Astrocyte of the spinal cord (primary cell): ENCODE results near the gene MRC1.

Experiments
- DNase-seq: peaks from one replicate; pipeline ENCODE4 v3.0.0; 2011; ENCODE audit warnings: low read depth, low spot score
- H3K4me3 ChIP-seq: 2 replicates; pipeline ENCODE4 v1.5.1; 2011; ENCODE audit warnings: low read depth, mild to moderate bottlenecking, low read length, moderate library complexity
- CTCF ChIP-seq: IDR thresholded peaks from 2 replicates; pipeline ENCODE4 v1.5.1; 2012; ENCODE audit warnings: low read depth, mild to moderate bottlenecking, low read length, inconsistent platforms
- in situ Hi-C: cut with HindIII; loops from 2 replicates; pipeline ENCODE4 v1.10.0; 2017; ENCODE audit warnings: low sequenced_read_pairs

MRC1 gene

GRCh38 chr10:17910125-17910789 lies 101.1 kb downstream of the MRC1 start:
- TF ChIP-seq CTCF, result peak; percentile 68
- DNase-seq, result peak; percentile 64
- in situ Hi-C loops, result no loop called here
- no peak overlapping the region for H3K4me3 ChIP-seq

DNA sequence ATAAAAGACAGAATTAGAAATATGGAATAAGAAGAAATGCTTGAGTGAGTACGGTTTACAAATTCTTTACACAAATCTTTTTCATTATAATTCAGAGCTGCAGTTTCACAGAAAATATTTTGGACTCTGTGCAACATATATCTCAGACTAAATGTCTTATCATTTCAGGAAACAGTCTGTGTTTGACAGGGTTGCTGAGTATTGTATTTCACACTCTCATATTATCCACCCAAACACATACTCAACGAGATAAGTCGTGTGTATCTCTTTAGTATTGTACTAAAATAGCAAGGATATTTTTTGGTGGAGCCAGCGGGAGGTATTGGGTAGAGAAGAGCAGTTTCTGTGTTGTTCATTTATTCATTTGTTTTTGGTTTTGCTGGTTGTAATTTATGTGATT lies 103.6 kb downstream of the MRC1 start:
- in situ Hi-C loops, result no loop called here
- no peak for TF ChIP-seq CTCF
- H3K4me3 ChIP-seq, result no peak overlapping the region
- DNase-seq, result no peak

DNA sequence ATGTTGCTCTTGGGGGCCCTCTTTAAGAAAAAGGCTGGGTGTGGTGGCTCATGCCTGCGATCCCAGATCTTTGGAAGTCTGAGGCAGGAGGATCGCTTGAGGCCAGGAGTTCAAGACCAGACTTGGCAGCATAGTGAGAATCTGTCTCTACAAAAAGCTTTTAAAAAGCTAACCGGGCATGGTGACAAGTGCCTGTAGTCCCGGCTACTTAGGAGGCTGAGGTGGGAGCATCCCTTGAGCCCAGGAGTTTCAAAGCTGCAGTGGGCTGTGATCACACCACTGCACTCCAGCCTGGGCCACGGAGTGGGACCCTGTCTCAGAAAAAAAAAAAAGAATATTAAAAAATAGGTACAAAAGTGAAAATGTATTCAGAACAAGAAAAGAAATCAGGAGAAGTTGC lies 104.5 kb downstream of the MRC1 start:
- TF ChIP-seq CTCF, result no peak
- DNase-seq, result no peak
- in situ Hi-C loops, result no loop called here
- no peak overlapping the region for H3K4me3 ChIP-seq

DNA sequence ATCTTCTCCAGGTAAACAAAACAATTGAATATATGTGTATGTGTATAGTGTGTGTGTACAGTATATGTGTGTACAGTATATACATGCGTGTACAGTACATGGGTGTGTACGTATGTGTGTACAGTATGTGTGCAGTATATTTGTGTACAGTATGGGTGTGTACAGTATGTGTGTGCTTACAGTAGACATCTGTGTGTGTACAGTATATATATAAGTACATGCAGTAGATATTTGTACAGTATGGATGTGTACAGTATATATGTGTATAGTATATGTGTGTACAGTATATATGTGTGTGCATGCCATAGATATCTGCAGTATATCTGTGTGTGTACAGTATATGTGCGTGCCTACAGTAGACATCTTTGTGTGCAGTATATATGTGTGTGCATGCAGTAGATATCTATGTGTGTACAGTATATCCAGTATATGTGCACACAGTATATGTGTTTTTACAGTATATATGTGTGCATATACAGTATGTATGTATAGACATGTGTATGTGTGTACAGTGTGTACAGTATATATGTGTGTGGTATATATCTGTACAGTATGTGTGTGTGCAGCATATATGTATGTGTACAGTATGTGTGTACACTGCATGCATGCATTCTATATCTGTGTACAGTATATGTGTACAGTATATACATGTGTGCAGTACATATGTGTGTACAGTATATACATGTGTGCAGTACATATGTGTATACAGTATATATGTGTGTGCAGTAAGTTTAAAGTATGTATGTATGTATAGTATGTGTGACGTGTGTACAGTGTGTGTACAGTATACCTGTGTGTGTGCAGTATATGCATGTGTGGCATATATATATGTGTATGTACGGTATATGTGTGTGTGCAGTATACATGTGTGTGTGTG lies 105.3 kb downstream of the MRC1 start:
- TF ChIP-seq CTCF, result no peak
- H3K4me3 ChIP-seq, result no peak overlapping the region
- DNase-seq, result no peak
- in situ Hi-C loops, result no loop called here

- H3K4me3 ChIP-seq, result no peak overlapping the region
- no peak for TF ChIP-seq CTCF
- in situ Hi-C loops, result no loop called here
- no peak for DNase-seq
Measured at GRCh38 chr10:17915181-17915580, 106.0 kb downstream of the MRC1 start.

DNA sequence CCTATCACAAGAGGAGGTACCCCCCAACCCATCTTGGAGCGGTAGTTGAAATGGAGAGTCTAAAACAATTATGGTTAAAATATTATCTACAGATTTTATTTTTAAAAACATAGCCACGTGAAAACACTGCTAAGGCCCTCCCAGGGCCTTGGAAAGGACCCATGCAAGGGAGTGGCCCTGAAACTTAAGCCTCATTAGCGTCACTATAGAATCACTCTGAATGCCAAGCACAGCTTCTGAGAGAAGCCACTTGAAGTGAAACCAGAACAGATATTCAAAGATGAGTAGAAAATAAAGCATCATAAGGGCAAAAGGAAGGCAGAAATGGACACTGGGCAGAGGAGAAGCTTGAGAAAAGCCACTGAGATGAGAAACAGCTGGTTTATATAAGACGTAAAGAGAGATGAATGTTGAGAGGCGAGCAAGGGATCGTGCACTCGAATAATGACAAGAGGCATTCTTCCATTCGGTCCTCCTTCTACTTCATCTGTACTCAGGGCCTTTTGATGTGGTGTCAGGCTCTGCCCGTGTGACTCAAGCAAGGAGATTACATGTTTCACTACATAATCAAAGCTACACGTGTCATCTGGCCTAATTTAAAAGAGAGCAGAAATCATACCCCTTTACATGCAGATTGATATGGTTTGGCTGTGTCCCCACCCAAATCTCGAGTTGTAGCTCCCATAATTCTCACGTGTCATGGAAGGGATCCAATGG lies 109.2 kb downstream of the MRC1 start:
- no peak for DNase-seq
- in situ Hi-C loops, result no loop called here
- TF ChIP-seq CTCF, result no peak
- no peak overlapping the region for H3K4me3 ChIP-seq
